NCI-H748 (cell line): ENCODE data around the gene PRRX2.
"Not testable (repeated sequence)": the region's sequence is repeated elsewhere in the genome, so short reads cannot be mapped to it uniquely, and the experiment has no call there.

Experiments used
- DNase-seq: peaks from one replicate; lab custom pipeline; 2025; ENCODE audit not compliant: unreplicated experiment; lab: John Stamatoyannopoulos, UW

The PRRX2 gene

DNA sequence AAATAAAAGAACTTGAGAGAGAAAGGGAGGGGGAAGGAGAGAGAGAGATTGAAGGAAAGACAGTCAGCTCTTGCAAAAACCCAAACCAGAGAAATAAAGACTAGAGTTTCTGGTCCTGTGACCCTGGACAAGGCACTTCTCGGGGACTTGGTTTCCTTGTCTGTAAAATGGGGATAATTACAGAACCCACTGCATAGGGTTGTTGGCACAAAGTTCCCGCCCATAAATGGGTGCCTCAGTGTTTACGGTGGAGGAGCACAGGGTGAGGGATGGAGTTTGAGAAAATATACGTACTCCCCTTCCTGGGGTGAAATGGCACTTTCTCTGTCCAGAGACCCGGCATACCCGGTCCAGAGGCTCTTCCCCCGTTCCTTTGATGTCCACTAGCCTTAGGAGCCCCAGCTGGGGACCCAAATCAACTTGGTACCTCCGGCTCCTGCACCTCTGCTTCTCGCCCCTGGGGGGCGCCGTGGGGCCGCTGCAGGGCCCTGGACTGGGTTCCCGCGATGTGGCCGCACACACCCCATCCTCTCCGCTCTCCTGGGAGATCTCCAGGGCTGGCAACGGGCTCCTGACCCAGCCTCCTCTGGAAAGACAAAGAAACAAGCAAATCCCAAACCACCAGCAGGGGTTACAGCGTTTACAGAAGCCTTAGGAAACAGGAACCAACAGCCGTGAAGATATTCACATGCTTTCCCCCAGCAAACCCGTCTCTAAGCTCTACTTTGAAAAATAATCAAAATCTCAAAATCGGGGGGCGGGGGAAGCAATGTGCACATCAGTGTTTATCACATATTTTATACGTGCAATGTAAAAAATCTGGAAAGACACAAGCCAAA lies 61.1 kb downstream of the PRRX2 start:
- DNase-seq = peak; percentile 78

DNA sequence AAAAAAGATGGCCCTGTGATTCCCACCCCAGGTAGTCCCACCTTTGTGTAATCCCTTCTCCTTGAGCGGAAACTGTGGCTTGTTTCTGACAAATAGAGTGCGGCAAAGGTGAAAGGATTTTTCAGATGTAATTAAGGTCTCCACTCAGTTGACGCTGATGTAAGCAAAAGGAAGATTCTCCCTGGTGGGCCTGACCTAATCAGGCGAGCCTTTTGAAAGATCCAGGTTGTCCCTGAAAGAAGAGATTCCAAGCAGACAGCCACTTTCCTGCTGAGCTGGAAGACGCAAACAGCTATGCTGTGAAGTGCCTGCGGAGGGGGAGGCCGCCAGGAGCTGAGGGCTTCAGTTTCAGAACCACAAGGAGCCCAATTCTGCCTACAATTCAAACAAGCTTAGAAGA lies 63.3 kb downstream of the PRRX2 start:
- no peak for DNase-seq

DNA sequence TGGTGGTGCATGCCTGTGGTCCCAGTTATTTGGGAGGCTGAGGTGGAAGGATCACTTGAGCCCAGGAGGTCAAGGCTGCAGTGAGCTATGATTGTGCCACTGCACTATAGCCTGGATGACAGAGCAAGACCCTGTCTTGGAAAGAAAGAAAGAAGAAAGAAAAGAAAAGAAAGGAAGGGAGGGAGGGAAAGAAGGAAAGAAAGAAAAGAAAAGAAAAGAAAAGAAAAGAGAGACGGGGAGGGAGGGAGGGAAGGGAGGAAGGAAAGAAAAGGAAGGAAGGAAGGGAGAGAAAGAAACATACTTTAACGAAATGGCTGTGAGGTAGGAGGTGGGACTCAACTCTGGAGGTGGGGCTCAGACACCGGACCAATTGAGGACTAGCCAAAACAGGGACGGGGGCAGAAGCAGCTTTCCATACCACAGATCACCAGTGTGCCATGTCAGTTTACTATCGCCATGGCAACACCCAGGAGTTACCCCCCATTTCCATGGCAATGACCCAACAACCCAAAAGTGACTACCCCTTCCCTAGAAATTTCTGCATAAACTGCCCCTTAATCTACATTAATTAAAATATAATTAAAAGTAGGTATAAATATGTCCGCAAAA lies 66.1 kb downstream of the PRRX2 start:
- DNase-seq = no peak

DNA sequence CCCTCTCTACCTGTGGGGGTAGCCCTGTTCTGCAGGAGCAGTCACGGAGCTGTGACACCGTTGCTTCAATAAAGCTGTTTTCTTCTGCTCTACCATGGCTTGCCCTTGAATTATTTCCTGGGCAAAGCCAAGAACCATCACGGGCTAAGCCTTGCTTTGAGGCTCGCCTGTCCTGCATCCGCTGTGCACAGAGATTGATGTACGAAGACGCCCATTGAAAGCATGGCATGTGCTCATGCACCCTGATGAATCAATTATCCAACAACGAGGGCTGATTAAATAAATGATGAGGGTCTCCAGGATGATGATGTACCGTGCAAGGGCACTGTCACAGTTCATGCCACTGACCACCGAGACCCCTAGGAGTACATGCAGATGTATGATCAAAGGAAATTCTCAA lies 66.7 kb downstream of the PRRX2 start:
- no peak for DNase-seq

GRCh38 chr9:129732946-129733631 lies 67.6 kb downstream of the PRRX2 start:
- DNase-seq = no peak

- no peak for DNase-seq
Measured at GRCh38 chr9:129733632-129733953, 68.1 kb downstream of the PRRX2 start.

DNA sequence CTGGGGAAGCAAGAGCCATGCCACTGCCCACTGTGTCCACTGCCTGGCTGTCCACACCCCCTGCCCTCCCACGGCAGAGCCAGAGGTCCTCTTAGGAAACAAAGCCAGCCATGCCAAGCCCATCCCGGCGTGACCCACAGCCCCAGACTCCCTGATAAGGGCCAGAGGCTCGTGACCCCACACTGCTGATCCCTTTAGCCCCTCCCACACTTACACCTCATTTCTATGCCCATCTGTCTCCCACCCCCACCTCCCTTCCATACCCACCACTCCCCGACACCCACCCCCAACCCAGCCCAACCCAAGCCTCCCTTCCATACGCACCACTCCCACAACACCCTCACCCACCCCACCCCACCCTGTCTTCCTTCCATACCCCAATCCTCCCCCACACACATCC lies 70.1 kb downstream of the PRRX2 start:
- DNase-seq = no peak

- no peak for DNase-seq
Measured at GRCh38 chr9:129736334-129736733, 70.9 kb downstream of the PRRX2 start.

GRCh38 chr9:129737479-129738274 lies 72.2 kb downstream of the PRRX2 start:
- peak; percentile 78 for DNase-seq

DNA sequence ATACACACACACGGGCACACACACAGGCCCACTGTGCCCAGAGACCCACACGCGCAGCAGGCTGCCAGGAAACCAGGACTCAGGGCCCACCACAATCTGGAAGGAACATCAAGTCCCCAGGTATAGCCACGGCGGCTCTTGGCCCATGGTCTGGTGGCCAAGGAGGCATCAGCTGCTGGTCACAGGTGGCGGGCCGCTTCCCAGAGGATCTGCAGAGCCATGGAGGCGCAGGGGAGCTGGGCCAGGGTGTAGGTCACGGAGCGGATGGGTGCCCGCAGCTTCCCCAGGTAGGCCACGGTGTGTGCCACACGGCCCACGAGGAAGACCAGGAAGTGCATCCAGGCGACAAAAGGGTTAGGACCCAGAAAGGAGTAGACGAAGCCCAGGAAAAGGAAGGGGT lies 74.0 kb downstream of the PRRX2 start:
- no peak for DNase-seq

DNA sequence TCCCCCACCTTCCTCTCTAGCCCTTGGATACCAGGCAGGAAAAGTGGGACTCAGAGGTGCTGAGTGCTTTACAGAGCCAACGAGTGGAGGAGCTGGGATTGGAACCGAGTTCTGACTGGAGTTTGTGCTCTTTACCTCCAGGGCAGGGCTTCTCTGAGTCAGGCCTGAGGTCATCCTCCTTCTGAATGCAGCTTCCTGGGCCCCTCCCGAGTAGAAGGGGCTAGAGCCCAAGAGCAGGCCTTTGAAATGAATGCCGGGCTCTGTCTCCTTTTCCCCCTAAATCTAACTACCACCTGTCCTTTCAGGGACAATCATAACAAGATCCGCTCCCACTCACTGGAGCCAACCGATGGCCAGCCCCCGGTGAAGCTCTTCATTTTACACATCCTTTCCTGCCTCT lies 74.7 kb downstream of the PRRX2 start:
- no peak for DNase-seq

DNA sequence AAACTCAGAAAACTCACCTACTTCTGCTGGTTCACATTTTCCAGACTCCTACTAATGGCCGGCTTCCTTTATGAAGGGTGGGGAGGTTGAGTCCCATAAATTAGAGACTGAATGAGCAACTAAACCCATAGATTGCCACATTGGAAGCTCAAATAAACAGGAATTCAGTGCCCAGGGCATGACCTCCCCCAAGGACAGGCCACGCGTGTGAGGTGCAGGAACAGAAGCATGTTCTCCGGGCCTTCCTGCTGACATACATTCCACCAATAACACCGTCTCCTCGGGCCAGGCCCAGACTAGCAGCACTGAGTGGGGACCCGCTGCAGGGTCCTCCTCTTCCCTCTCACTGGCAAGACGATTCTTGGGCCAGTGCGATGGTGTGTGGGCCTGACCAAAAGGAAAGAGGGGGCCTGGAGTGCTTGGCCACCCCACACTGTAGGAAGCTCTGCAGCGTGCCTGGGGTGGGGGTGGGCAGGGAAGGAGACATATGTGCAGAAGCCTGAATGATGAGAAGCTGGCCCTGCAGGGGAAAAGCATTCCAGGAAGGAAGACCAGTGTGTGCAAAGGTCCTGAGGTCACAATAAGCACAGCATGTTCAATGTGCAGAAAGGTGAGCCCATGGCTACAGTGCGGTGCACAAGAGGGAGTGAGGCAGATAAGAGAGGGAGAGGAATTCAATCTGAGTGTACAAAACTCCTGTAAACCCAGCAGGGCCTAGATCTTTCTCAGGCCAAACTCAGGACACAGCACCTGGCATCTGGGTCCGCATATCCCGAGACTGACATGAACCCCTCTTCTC lies 75.4 kb downstream of the PRRX2 start:
- DNase-seq = no peak

DNA sequence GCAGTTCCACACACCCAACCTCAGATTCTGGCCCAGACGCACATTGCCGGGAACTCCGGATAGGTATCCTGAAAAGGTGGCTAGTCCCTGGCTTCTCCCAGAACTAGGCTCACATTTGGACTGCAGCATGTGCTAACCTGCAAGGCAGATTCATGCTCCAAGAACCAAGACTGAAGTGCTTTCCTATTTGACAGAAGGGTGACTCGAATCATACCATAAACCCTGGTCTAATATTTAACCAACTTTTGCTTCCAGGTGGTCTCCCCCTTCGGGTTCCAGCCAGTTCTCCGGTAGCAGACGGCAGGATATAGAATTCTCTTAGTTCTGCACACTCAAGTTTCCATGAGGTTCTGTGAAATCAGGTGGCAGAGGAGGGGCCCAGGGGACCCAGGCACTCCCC lies 79.8 kb downstream of the PRRX2 start:
- DNase-seq = no peak

DNA sequence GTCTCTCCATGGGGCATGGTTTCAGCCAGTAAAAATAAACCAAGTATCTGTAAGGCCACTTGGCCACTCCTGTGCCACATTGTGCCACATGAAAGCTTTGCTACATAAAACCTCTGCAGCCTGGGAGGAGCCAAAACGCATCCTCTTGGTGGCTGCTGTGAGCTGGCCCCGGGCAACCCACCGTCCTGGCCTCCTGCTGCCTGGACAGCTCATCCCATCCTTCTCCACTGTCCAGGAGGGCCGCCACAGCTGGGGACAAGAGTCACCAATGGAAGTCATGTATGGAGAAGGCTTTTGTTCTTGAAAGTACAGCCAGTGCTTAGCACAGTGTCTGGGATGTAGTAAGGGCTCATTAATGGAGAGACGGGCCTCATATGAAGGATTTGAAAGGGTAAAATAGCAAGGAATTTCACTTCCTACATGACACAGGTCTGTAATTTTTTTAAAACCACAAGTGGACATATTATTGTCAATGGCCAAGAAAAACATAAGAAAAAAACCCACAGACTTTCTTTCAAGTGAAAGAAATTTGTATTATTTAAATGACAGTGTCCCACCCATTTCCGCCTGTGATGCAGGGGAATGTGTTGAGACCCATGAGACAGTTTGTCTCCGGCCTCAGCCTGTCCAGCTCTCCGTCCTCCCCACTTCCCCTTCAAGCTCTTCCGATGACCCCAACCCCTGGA lies 80.8 kb downstream of the PRRX2 start:
- DNase-seq = no peak

GRCh38 chr9:129748249-129748648 lies 82.8 kb downstream of the PRRX2 start:
- DNase-seq = no peak

GRCh38 chr9:129749052-129749451 lies 83.6 kb downstream of the PRRX2 start:
- DNase-seq = not testable (repeated sequence)

DNA sequence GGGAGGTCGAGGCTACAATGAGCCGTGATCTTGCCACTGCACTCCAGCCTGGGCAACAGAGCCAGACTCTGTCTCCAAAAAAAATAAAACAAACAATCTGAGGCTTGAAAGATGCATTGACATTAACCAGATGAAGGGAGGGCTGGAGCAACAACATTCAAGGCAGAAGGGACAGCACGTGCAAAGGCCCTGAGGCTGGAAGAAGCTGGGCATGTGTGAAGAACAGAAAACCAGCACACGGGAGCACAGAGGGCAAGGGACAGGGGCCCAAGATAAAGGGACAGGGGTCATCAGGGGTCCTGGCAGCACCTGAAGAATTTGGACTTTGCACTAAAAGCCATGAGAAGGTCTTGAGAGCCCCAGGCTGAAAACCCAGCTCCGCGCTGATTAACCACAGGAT lies 84.1 kb downstream of the PRRX2 start:
- no peak for DNase-seq

DNA sequence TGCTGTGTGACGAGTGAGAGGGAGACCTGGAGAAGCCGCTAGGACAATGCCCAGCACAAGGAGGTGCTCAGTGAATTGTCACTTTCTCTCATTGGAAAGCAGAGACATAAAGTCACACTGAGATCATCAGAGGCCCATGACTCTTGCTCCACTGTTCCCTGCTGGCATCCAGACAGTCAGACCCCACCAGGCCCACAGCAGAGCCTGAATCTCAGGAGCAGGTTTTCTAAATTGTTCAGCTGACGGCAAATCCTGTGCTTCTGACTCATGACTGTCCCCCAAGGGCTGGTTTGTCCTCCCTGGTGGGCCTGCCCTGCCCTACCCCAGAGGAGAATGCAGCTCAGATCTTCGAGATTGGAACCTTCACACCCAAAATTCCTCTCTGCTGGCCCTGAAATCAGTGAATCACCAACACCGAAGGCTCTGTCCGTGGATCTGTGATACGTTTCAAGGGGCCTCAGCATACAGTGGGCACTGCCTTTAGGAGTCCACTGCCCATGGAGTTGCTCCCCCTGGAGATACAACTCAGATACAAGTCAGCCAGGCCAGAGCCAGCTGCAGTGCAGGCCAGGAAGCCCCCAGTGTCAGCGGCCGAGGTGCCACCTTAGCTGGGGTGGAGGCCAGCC lies 84.7 kb downstream of the PRRX2 start:
- no peak for DNase-seq
